Transverse colon (tissue), 4 donors: ENCODE measurements around the gene ORM2. TPM values are rescaled to one million over a fixed set of nuclear protein-coding genes. Genes with fewer than 3 reads are reported as not detected.

Experiments used
- DNase-seq: peaks from one replicate; pipeline ENCODE4 v3.0.0-alpha.2; 2019
- H3K27ac ChIP-seq, 4 donors: fragments of 200-600 bp; sonication (generic); 2 replicates each; pipeline ENCODE4 v1.5.1; 2016 to 2018; ENCODE audit warnings: inconsistent platforms in 4 of 4
- H3K27me3 ChIP-seq: fragments of 200-600 bp; sonication (generic); 2 replicates; pipeline ENCODE4 v1.5.1; 2017; ENCODE audit warnings: inconsistent platforms
- H3K36me3 ChIP-seq, 4 donors: fragments of 200-600 bp; sonication (generic); 2 replicates each; pipeline ENCODE4 v1.5.1; 2017 to 2019; ENCODE audit warnings: inconsistent platforms in 4 of 4
- H3K4me1 ChIP-seq, 4 donors: fragments of 200-600 bp; sonication (generic); 2 replicates each; pipeline ENCODE4 v1.5.1; 2017 to 2020; ENCODE audit warnings: inconsistent platforms in 4 of 4
- H3K4me3 ChIP-seq, 4 donors: fragments of 200-600 bp; sonication (generic); 1 replicate in 1 of 4; 2 replicates in 3 of 4; pipeline versions ENCODE4 v1.5.1 to v1.6.1; 2017 to 2019; ENCODE audit warnings: inconsistent platforms in 4 of 4
- H3K9me3 ChIP-seq, 2 donors: fragments of 200-600 bp; sonication (generic); 2 replicates each; pipeline ENCODE4 v1.5.1; 2017 to 2019; ENCODE audit warnings: inconsistent platforms in 2 of 2
- EP300 ChIP-seq: sonication (generic); formaldehyde crosslinking; IDR thresholded peaks from one replicate; pipeline ENCODE4 v1.6.1; 2017; ENCODE audit warnings: antibody characterized with exemption, low read depth
- POLR2A ChIP-seq: fragments of 450-650 bp; IDR thresholded peaks from one replicate; pipeline ENCODE4 v1.6.1; 2016; ENCODE audit warnings: antibody characterized with exemption, mild to moderate bottlenecking, moderate library complexity
- POLR2AphosphoS5 ChIP-seq, 3 donors: sonication (generic); formaldehyde crosslinking; IDR thresholded peaks; one replicate each; pipeline ENCODE4 v1.6.1; 2016; ENCODE audit warnings: antibody characterized with exemption in 3 of 3
- WGBS, 2 donors: methylation state at CpG; one replicate each; pipeline ENCODE4 v1.1.5; 2018; ENCODE audit warnings: low coverage in 1 of 2; 5-methylcytosine and 5-hydroxymethylcytosine counted together
- in situ Hi-C, 4 donors: fragments of 200-750 bp; cut with MboI; loops; one replicate each; pipeline versions ENCODE4 v1.15.0 to v1.15.1; 2017; ENCODE audit warnings: low sequenced_read_pairs in 3 of 4, low pct_ligation_motif_present in 1 of 4, low pct_unique_long_range_greater_than_20kb in 1 of 4
- intact Hi-C: fragments of 100-400 bp; cut with DNase I; formaldehyde crosslinking; loops from one replicate; pipeline ENCODE4 v1.15.1; 2023; ENCODE audit warnings: low total_unique reads
- total RNA-seq, 4 donors: library from RNA; depleted of rRNA; stranded (reverse); fragments of >200 nt; gene quantifications; one replicate each; pipeline ENCODE4 v1.1.0, GENCODE V29; 2016
- TF ChIP-seq, protein P1 (sequence below), 5 experiments: fragments of 200-600 bp in 3 of 5; fragments of 450-650 bp in 2 of 5; sonication (generic) in 3 of 5; IDR thresholded peaks; 1 replicate in 2 of 5; 2 replicates in 3 of 5; pipeline ENCODE4 v1.5.1; 2016 to 2017; ENCODE audit warnings: antibody characterized with exemption in 5 of 5, inconsistent platforms in 3 of 5, mild to moderate bottlenecking in 2 of 5, moderate library complexity in 1 of 5

ORM2 gene
- total RNA-seq, 4 donors from 2014 or later, result not detected

DNA sequence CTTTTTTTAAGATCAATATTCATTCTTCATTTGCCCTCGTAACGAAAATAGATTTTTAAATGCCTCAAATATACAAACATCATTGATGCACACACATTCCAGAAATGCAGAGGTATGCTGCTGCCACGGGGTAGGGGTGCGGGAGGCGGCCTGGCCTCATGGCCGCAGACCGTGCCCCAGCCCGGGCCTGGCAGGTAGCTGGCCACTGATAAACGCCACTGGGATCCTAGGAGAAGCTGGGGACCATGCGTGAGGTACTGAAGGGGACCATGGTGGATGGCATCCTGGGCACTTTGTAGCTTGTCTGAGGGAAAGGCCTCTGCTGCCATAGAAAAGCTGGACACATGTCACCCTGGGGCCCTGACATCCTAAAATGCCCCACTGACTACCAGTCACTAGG is 6.5 kb downstream of the ORM2 start:
- in situ Hi-C loops, result no loop called here
- Histone ChIP-seq H3K27me3 (no peaks in the 10 kb centered on the region), H3K36me3 (peaks cover 0 to 45% (median 9%) of the 10 kb centered on the region in 4 donors), H3K9me3 (no peaks in the 10 kb centered on the region), H3K4me3 (no peak overlapping the region), H3K4me1 (no peaks in the 10 kb centered on the region), H3K27ac (no peak overlapping the region)
- no peak for TF ChIP-seq POLR2A
- TF ChIP-seq, protein P1, sequence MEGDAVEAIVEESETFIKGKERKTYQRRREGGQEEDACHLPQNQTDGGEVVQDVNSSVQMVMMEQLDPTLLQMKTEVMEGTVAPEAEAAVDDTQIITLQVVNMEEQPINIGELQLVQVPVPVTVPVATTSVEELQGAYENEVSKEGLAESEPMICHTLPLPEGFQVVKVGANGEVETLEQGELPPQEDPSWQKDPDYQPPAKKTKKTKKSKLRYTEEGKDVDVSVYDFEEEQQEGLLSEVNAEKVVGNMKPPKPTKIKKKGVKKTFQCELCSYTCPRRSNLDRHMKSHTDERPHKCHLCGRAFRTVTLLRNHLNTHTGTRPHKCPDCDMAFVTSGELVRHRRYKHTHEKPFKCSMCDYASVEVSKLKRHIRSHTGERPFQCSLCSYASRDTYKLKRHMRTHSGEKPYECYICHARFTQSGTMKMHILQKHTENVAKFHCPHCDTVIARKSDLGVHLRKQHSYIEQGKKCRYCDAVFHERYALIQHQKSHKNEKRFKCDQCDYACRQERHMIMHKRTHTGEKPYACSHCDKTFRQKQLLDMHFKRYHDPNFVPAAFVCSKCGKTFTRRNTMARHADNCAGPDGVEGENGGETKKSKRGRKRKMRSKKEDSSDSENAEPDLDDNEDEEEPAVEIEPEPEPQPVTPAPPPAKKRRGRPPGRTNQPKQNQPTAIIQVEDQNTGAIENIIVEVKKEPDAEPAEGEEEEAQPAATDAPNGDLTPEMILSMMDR (IDR thresholded peaks at IDR 0.05), result no peak
- TF ChIP-seq POLR2AphosphoS5 (IDR thresholded peaks at IDR 0.05), result no peak
- TF ChIP-seq EP300, result no peak
- intact Hi-C loops, result no loop called here
- DNase-seq, result no peak
- 84 to 97% methylated on average over 3 to 10 of the region's 10 CpGs for WGBS, 2 donors

DNA sequence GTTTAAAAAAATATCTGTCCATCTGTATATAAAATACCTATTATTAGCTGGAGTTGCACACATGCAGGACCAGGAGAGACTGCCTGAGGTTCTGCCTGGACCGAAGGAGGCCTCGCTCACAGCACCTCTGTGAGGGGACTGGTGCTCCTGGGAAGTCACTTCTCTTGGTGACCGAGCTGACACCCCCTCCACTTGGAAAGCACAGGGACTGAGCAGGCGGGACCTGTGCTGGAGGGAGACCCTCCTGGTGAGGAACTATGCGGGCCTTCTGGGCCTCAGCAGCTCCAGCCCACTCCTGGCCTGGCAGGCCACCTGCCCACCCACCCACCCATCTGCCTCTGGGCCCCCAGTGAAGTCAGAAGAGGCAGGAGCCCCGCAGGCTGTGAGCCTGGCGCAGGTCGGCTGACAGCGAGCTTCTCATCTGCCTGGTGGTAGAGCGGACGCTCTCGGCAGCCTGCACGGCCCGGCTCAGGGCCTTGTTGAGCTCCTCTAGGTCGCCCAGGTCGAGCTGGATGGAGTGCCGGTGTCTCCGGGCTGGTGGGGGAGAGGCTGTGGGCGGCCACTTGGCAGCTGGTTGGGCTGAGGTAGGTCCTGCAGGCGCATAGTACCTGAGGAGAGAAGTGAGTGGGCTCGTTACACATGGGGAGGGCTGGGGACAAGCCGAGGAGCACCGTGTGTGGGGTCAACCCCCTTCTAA is 7.2 kb downstream of the ORM2 start:
- Histone ChIP-seq H3K27ac (no peak overlapping the region), H3K4me3 (no peak overlapping the region), H3K27me3 (no peaks in the 10 kb centered on the region), H3K36me3 (peaks cover 0 to 49% (median 10%) of the 10 kb centered on the region in 4 donors), H3K4me1 (no peaks in the 10 kb centered on the region), H3K9me3 (no peaks in the 10 kb centered on the region)
- in situ Hi-C loops (no loop called here), intact Hi-C loops (no loop called here)
- TF ChIP-seq, protein P1 (IDR thresholded peaks at IDR 0.05), result no peak
- no peak for TF ChIP-seq POLR2AphosphoS5 (IDR thresholded peaks at IDR 0.05)
- WGBS, 2 donors, result 95% methylated on average over 21 of the region's 23 CpGs; no CpG with 5 or more reads in 1 of the 2 donors
- no peak for DNase-seq

DNA sequence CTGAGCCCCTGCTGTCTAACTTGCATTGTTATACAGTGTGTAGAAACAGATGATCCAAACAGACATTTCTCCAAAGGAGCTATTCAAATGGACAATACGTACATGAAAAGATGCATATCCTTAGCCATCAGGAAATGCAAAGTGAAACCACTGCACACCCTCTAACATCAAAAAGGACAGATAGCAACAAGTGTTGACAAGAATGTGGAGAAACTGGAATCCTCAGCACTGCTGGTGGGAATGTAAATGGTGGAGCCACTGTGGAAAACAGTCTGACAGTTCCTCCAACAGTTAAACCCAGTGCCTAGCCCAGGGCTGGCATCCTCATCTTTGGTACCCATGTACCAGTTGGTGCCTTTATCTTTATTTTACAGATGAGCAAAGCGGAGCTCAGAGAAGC is 8.5 kb downstream of the ORM2 start:
- Histone ChIP-seq H3K4me1 (no peaks in the 10 kb centered on the region), H3K4me3 (no peak overlapping the region), H3K9me3 (no peaks in the 10 kb centered on the region), H3K36me3 (peaks cover 0 to 56% (median 15%) of the 10 kb centered on the region in 4 donors), H3K27me3 (no peaks in the 10 kb centered on the region), H3K27ac (no peak overlapping the region)
- no peak for DNase-seq
- TF ChIP-seq POLR2A, result no peak
- no peak for TF ChIP-seq EP300
- TF ChIP-seq, protein P1 (IDR thresholded peaks at IDR 0.05), result no peak
- no peak for TF ChIP-seq POLR2AphosphoS5 (IDR thresholded peaks at IDR 0.05)
- in situ Hi-C loops (no loop called here), intact Hi-C loops (no loop called here)
- WGBS, 2 donors, result 86 to 95% methylated on average over 1 to 2 of the region's 2 CpGs

DNA sequence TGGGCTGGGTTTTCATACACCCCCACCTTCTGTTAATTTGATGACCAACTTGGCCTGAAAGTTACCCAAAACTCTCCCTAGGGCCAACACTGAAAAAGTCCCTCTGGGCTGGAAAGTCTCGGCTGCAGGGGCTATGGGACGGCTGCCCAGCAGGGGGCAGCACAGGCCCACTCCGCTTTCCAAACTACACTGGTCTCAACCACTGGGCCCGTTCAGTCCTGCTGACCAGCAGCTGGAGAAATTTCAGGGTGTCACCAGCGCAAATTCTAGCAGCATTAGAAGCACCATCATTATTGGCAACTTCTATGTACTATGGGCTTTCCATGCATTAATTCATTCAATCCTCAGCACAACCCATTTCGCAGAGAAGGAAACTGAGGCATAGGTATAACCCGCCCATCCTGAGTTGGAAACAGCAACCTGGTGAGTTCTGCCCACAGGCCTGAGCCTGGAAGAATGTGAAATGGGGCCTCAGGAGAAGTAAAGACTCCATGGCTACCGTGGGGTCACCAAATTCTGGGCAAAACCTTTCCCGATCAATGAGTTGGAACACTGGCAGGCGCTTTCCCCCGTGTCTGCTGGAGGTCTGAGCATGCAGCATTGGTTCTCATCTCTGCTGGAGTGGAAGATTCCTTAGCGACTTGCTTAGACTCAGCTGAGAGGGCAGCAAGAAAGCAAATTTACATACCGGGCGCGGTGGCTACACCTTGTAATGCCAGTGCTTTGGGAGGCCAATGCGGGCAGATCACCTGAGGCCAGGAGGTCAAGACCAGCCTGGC is 9.7 kb downstream of the ORM2 start:
- TF ChIP-seq POLR2A (no peak), EP300 (no peak), POLR2AphosphoS5 (IDR thresholded peaks at IDR 0.05) (no peak)
- TF ChIP-seq, protein P1 (IDR thresholded peaks at IDR 0.05), result peak; percentile 64 to 80 (median 71)
- H3K4me1 ChIP-seq, result no peaks in the 10 kb centered on the region
- DNase-seq, result peak; percentile 53
- H3K27me3 ChIP-seq, result no peaks in the 10 kb centered on the region
- H3K4me3 ChIP-seq, result no peak overlapping the region
- in situ Hi-C loops, result no loop called here
- no peaks in the 10 kb centered on the region for H3K9me3 ChIP-seq
- peaks cover 0 to 62% (median 18%) of the 10 kb centered on the region in 4 donors for H3K36me3 ChIP-seq
- 85% methylated on average over 16 of the region's 16 CpGs; no CpG with 5 or more reads in 1 of the 2 donors for WGBS, 2 donors
- no peak overlapping the region for H3K27ac ChIP-seq
- intact Hi-C loops, result no loop called here
